Stomach (tissue), 4 donors: ENCODE data around the gene TBPL1.

Experiments used
- CTCF ChIP-seq, 7 experiments: fragments of 450-650 bp in 4 of 7; fragments of 200-600 bp in 3 of 7; sonication (generic) in 3 of 7; IDR thresholded peaks; one replicate each; pipeline ENCODE4 v1.5.1; 2016 to 2019; ENCODE audit warnings: antibody characterized with exemption in 7 of 7, control low read depth in 2 of 7, mild to moderate bottlenecking in 1 of 7
- POLR2A ChIP-seq, 4 donors: fragments of 450-650 bp; IDR thresholded peaks; one replicate each; pipeline ENCODE4 v1.6.1; 2016; ENCODE audit warnings: antibody characterized with exemption in 4 of 4, control low read depth in 2 of 4, mild to moderate bottlenecking in 1 of 4, moderate library complexity in 1 of 4
- POLR2AphosphoS5 ChIP-seq, 3 donors: sonication (generic); formaldehyde crosslinking; IDR thresholded peaks; one replicate each; pipeline ENCODE4 v1.6.1; 2016; ENCODE audit warnings: antibody characterized with exemption in 3 of 3

GRCh38 chr6:133948472-133948871, 4.6 kb upstream of the TBPL1 start:
- no peak for TF ChIP-seq CTCF (IDR thresholded peaks at IDR 0.05)
- TF ChIP-seq POLR2A (IDR thresholded peaks at IDR 0.05) = no peak
- no peak for TF ChIP-seq POLR2AphosphoS5 (IDR thresholded peaks at IDR 0.05)
